Inflammatory macrophage treated with lipopolysaccharide for 4 hours (primary cell): ENCODE results near the gene SPNS3.
A peak's percentile ranks its signal among the peaks of the same experiment; 100 is the strongest.

ENCODE experiments used
- DNase-seq: peaks from one replicate; pipeline ENCODE4 v3.0.0-alpha.2; 2020

The SPNS3 gene

DNA sequence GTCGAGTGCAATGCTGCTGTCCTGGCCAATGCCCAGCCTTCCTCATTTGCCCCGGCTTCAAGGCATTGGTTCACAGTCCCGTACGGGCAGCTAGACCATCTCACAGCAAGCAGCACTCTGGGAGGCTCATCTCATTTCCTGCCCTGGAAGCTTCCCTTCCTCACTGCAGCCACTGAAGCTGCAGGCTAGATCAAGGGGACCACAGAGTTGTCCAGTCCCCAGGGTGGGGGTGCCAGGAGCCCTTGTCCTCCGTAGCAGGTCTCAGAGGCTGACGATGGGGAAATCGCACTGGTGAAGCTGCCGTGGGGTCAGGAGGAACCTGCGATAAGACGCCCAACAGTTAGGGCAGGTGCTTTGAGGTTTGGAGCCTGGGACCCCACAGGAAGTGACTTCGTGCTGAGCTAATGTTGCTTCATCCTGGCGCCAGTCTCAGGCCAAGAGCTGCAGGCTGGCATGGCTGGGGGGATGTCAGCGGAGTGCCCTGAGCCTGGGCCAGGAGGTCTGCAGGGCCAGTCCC, at the start of gene SPNS3:
SPNS3 (plus strand) TSS at position 426 of the 517 bp plus-strand sequence; CDS start at position 454, 28 bp downstream.
- peak; percentile 22 for DNase-seq

DNA sequence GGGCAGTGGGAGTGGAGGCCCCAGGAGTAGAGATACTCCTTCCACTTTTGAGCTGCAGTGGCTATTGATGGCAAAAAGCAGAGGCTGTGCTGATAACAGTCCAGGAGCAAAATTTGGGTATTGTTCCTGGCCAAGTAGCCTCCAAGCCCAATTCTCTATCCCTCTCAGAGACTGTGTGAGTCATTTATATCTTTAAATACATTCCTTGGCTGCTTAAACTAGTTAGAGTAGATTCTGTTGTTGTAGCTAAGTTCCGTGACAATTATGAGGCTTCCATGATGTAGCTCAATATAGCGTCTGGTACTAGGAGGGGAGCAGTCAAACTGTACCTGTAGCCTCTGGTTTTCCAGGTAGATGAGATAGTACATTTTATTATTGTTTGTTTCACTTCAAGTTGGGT, 47.3 kb upstream of the SPNS3 start:
- DNase-seq, result no peak

DNA sequence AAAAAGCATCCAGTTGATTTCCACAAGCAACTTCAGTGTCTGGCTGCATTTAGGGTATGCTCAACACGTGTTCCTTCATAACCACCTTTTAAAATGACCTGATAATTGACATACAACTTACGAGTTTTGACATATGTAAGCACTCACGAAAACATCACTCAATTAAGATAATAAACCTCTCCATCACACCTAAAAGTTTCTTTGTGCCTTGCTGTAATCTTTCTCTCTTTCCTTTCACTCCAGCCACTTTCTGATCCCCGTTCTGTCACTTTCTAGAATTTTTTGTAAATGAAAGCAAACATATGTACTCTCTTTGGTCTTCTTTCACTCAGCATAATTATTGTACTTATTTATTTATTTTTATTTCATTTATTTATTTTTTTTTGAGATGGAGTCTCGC, 46.6 kb upstream of the SPNS3 start:
- no peak for DNase-seq

GRCh38 chr17:4389079-4389478, 44.7 kb upstream of the SPNS3 start:
- DNase-seq, result no peak

DNA sequence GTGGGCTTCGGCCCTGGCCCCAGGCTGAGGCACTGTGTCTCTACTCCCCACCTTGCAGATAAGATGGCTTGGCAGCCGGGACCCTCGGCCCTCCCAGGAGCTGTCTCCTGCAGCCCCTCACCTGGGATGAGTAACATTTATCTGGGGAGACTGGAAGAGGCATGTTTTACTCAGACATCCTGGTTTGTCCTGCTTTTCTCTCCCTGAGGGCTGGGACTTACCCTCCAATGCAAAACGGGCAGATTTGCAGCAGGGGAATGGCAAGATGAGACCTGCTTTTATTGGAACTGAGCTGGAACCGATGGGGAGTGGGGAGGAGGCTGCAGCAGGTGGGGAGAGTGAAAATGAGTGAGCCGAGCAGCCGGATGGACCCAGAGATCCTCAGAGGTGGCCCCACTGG, 39.9 kb upstream of the SPNS3 start:
- no peak for DNase-seq

- no peak for DNase-seq
These were observed 39.3 kb upstream of the SPNS3 start for GRCh38 chr17:4394208-4395110.

- no peak for DNase-seq
These were observed 38.6 kb upstream of the SPNS3 start for GRCh38 chr17:4395111-4395478.

GRCh38 chr17:4397840-4398239, 35.9 kb upstream of the SPNS3 start:
- no peak for DNase-seq

GRCh38 chr17:4405038-4405669, 28.6 kb upstream of the SPNS3 start:
- no peak for DNase-seq

- no peak for DNase-seq
These were observed 28.0 kb upstream of the SPNS3 start for GRCh38 chr17:4405699-4406098.

DNA sequence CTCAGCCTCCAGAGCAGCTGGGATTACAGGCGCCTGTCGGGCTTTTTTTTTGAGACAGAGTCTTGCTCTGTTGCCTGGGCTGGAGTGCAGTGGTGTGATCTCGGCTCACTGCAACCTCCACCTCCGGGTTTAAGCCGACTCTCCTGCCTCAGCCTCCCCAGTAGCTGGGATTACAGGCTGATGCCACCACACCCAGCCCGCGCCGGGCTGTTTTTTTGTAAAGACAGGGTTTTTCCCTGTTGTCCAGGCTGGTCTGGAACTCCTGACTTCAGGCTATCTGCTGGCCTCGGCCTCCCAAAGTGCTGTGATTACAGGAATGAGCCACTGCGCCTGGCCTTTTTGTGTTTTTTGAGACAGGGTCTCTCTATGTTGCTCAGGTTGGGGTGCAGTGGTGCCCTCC, 27.4 kb upstream of the SPNS3 start:
- no peak for DNase-seq

DNA sequence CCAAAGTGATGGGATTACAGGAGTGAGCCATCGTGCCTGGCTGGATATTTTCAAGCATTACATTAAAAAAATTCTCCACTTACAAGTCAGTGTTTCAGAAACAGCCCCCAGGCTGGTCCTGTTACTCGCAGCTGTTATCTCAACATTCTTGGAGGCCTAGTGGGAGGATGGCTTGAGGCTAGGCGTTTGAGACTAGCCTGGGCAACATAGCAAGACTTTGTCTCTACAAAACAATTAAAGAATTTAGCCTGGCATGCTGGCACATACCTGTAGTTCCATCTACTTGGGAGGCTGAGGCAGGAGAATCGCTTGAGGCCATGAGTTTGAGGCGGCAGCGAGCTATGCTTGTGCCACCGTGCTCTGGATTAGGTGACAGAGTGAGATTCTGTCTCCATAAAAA, 26.5 kb upstream of the SPNS3 start:
- no peak for DNase-seq

GRCh38 chr17:4407851-4408250, 25.9 kb upstream of the SPNS3 start:
- DNase-seq, result no peak

GRCh38 chr17:4409659-4410058, 24.1 kb upstream of the SPNS3 start:
- no peak for DNase-seq

- no peak for DNase-seq
These were observed 22.5 kb upstream of the SPNS3 start for GRCh38 chr17:4411201-4411600.

- peak; percentile 92 for DNase-seq
These were observed 20.6 kb upstream of the SPNS3 start for GRCh38 chr17:4412933-4413831.

DNA sequence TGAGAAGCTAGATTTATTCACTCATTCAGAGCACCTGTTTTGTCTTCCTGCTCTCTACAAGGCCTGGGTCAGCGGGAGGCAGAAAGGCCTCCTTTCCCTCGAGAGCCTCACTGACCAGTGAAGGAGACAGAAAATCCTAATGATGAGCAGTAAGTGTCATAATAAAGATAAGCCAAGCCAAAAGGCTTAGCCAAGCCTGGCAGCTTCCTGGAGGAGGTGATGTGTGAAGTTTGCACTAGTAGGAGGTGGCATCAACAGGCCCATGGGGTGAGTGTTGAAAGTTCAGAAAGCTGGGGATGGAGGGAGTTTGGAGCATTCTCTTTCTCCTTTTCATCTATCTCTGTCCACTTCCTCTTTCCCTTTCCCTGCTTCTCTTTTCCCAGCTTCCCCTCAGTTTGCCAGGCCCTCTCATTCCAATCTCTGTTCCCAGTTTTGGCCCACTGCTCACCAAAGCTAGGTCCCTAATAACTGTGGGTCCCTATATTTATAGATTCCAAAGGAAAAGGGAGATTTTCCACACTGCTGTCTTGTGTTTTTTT, 16.5 kb upstream of the SPNS3 start:
- DNase-seq, result peak; percentile 11

GRCh38 chr17:4420692-4421131, 13.0 kb upstream of the SPNS3 start:
- peak; percentile 77 for DNase-seq

DNA sequence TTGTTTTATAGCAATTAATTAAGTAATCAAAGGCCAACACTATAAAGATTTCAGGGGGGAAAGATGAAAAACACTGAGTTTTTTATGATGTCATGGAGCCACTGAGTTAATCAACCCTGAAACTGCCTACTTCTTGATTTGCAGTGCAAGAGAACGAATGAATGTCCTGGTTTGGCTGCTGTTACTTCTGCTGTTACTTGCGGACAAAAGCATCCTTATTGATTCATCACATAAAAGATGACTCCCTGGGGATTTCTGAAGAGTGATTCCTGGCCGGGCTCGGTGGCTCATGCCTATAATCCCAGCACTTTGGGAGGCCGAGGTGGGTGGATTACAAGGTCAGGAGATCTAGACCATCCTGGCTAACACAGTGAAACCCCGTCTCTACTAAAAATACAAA, 10.9 kb upstream of the SPNS3 start:
- DNase-seq, result peak; percentile 49

DNA sequence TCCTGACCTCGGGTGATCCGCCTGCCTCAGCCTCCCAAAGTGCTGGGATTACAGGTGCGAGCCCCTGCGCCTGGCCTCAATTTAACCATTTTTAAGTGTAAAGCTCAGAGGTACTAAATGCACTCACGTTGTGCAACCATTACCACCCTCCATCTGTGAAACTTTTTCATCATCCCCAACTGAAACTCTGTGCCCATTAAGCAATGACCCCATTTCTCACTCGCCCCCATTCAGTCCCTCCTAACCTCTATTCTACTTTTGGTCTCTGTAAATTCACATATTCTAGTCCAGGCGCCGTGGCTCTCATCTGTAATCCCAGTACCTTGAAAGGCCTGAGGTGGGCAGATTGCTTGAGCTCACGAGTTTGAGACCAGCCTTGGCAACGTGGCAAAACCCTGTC, 8.3 kb upstream of the SPNS3 start:
- DNase-seq, result no peak

- no peak for DNase-seq
These were observed 7.1 kb upstream of the SPNS3 start for GRCh38 chr17:4426499-4427208.

DNA sequence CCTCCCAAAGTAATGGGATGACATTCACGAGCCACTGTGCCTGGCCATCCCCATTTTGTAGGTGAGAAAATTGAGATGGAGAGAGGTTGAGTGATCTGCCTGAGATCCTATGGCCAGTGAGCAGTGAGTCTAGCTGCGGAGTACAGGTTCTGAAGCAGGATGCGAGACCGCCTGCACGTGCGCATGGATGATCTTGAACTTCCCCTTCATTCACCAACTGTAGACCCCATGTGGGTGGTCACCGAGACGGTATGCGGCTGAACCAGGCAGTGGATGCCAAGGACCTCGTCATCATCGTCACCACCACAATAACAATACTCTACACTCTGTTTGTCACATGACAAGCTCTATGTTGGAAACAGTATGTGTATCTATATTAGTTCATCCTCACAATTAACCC, 6.2 kb upstream of the SPNS3 start:
- no peak for DNase-seq
